K562 (cell line): ENCODE measurements around the gene C19orf85. TPM values are rescaled to one million over a fixed set of nuclear protein-coding genes. Genes with fewer than 3 reads are reported as not detected.

Experiments used
- BCL6 ChIP-seq: fragments of 250-450 bp; sonication (Bioruptor Pico); IDR thresholded peaks from 2 replicates; pipeline ENCODE4 v1.4.0; 2020
- CBX3 ChIP-seq, 2 experiments: IDR thresholded peaks; 1 replicate in 1 of 2; 2 replicates in 1 of 2; pipeline ENCODE4 v1.6.1; 2012; ENCODE audit warnings: inconsistent platforms in 2 of 2, low read length in 2 of 2, borderline replicate concordance in 1 of 2, control low read depth in 1 of 2
- CTBP1 ChIP-seq: fragments of 450-650 bp; IDR thresholded peaks from 2 replicates; pipeline ENCODE4 v1.6.1; 2016; ENCODE audit warnings: borderline replicate concordance
- EZH2 ChIP-seq: IDR thresholded peaks from 2 replicates; pipeline ENCODE4 v1.6.1; 2012; ENCODE audit warnings: low read depth, mild to moderate bottlenecking, inconsistent platforms, low read length, borderline replicate concordance
- FUS ChIP-seq: fragments of 200-400 bp; formaldehyde crosslinking; optimal IDR thresholded peaks from 2 replicates; pipeline ENCODE3; 2017; ENCODE audit warnings: low read depth, low read length
- NEUROD1 ChIP-seq: fragments of 150-350 bp; IDR thresholded peaks from 2 replicates; pipeline ENCODE4 v1.6.1; 2014; ENCODE audit warnings: borderline replicate concordance, low read length, low read depth; ENCODE audit not compliant: partially characterized antibody
- NR0B1 ChIP-seq: fragments of 450-650 bp; IDR thresholded peaks from one replicate; pipeline ENCODE4 v1.6.1; 2018; ENCODE audit warnings: mild to moderate bottlenecking, moderate library complexity; ENCODE audit not compliant: partially characterized antibody
- RERE ChIP-seq: sonication (generic); formaldehyde crosslinking; IDR thresholded peaks from 2 replicates; pipeline ENCODE4 v1.8.0; 2023; ENCODE audit warnings: missing genetic modification reagents, mild to moderate bottlenecking, borderline replicate concordance
- ZNF3 ChIP-seq: fragments of 250-450 bp; sonication (Bioruptor Pico); IDR thresholded peaks from 2 replicates; pipeline ENCODE4 v1.5.0; 2021; ENCODE audit warnings: mild to moderate bottlenecking, moderate library complexity
- ZNF407 ChIP-seq: fragments of 450-650 bp; IDR thresholded peaks from 2 replicates; pipeline ENCODE4 v1.6.1; 2016; ENCODE audit warnings: low read depth
- polyA plus RNA-seq, 8 experiments: library from polyadenylated mRNA; depleted of rRNA in 4 of 8; stranded (reverse) in 5 of 8; unstranded in 3 of 8; fragments of >200 nt; fragmentation: Nextera tagmentation in 2 of 8; fragmentation: Illumina TruSeq in 1 of 8; extraction: Ambion mirVana in 2 of 8; extraction: Trizol in 1 of 8; gene quantifications; 2 replicates each; pipeline versions ENCODE4 v1.2.1 to v1.2.3, GENCODE V29; 2011 to 2014; ENCODE audit warnings: inconsistent platforms in 1 of 8, missing spikeins in 1 of 8
- total RNA-seq, 7 experiments: library from RNA; depleted of rRNA in 6 of 7; stranded (reverse); fragments of >200 nt in 6 of 7; fragmentation: Illumina TruSeq in 2 of 7; extraction: Trizol in 2 of 7; gene quantifications; 2 replicates each; pipeline versions ENCODE4 v1.2.1 to v1.2.3, GENCODE V29; 2011 to 2021; ENCODE audit warnings: low replicate concordance in 1 of 7

Gene C19orf85
- total and polyA plus RNA-seq, 9 of the 15 experiments (the other 6 are each of a cell fraction or from before 2014, with no cell fraction given), result not detected

GRCh38 chr19:55467236-55468053 is 2.9 kb upstream of the C19orf85 start (continued):
- TF ChIP-seq ZNF407 (0 out of 2 replicates have a peak, but pooled peaks have one; percentile 21), NEUROD1 (no peak), RERE (CRISPR knock-in tag) (no peak), CBX3 (IDR thresholded peaks at IDR 0.05; ENCODE audit: borderline replicate concordance in 1 of 2, low read length in 2 of 2) (no peak; a peak in 1 of 3 replicates), NR0B1 (no peak), FUS (no peak), CTBP1 (peak; percentile 97), EZH2 (no peak), BCL6 (CRISPR knock-in tag) (peak; percentile 50; the same call in 1 of the 2 replicates), ZNF3 (CRISPR knock-in tag) (no peak)
